Measurements from ENCODE around the gene FOXA2.
"Not testable (repeated sequence)": the region's sequence is repeated elsewhere in the genome, so short reads cannot be mapped to it uniquely, and the experiment has no call there.

The FOXA2 gene

DNA sequence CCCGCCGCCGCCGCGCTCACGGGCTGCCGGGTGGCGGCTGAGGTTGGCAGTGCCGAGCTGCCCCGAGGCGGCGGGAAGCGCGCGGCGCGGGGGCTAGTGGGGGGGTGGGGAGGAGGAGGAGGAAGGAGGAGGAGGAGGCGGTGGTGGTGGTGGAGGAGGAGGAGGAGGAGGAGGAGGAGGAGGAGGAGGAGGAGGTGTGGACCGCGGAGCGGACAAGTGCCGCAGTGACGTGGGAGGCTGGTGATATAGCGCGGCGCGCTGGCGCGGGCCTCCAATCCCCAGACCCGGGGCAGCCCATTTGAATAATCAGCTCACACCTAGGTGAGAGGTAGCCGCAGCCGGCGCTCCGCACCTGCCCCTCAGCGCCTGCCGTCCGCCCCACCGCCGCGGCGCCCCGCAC, at the start of gene FOXA2:
Gene FOXA2 (minus strand): TSS at position 51 of the 400 bp plus-strand sequence. CDS start 294 bp downstream, outside the sequence.
- peak; percentile 87 for DNase-seq

GRCh38 chr20:22630701-22631100, 46.3 kb upstream of the FOXA2 start:
- peak; percentile 69 for DNase-seq

GRCh38 chr20:22629927-22630326, 45.6 kb upstream of the FOXA2 start:
- DNase-seq: no peak

DNA sequence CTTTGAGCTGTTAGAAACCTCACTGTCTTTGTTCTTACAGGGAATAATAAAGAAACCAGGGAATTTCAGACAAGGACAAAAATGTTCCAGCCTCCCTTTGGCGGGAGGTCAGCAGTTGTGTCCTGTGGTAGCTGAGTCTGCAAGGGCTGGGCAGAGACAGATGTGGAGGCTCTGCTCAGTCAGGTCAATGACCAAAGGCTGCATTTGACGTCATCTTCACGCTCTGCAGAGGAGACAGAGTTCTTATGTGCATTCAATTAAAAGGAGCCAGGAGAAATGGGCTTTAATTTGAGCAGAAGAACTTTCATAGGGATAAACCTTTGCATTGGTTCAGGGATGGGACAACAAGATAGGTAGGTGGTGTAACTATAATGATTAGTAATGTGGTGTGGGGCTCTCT, 45.1 kb upstream of the FOXA2 start:
- DNase-seq: no peak

DNA sequence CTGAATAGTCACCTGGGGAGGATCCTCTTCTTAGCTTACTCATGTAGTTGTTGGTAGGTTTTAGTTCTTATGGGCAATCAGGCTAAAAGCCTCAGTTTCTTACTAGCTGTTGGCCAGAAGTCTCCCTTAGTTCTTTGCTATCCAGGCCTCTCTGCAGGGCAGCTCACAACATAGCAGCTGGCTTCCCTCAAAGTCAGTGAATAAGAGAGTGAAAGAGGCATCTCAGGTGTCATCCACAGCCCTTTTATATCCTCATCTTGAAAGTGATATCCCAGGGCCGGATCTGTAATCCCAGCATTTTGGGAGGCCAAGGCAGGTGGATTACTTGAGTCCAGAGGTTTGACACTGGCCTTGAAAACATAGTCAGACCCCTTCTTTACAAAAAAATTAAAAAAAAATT, 42.1 kb upstream of the FOXA2 start:
- DNase-seq: no peak

- peak; percentile 98 for DNase-seq
Observed at GRCh38 chr20:22623211-22623610, 38.8 kb upstream of the FOXA2 start.

DNA sequence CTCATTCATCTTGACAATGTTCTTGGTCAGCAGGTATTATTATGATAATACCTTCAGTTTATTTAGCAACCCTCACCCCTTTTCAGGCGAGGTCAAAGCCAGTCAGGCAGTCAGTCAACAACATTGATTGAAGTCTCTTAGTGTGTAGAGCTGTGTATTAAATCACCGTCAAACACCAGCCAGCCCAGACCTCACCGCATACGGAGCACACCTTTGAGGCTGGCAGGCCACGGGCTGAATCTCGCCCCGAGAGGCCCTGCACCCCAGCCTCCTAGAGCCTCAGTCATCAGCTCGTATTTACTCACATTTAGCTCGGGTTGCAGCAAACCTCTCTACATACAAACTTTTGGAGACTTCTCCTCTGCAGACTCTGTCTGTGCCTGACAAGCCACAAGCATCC, 36.0 kb upstream of the FOXA2 start:
- no peak for DNase-seq

GRCh38 chr20:22619806-22620205, 35.4 kb upstream of the FOXA2 start:
- no peak for DNase-seq

- DNase-seq: no peak
Observed at GRCh38 chr20:22619272-22619671, 34.9 kb upstream of the FOXA2 start.

DNA sequence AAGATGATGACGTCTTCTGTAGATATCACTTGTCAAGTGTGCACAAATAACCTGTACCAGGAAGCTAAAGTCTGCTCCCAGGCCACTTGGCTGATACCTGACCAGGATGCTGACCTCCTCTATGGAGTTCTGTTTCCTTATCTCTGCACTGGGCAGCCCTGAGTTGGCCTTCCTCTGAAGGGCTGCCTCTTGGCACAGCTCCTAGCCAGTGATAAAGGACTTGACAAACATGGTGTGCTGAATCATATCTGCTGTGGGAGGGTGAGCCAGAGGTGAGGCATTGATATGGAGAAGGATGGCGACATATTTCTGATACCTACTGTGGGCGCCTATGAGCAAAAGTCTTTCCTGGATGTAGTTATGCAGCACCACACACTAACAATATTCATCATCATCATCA, 32.8 kb upstream of the FOXA2 start:
- DNase-seq: peak; percentile 80

DNA sequence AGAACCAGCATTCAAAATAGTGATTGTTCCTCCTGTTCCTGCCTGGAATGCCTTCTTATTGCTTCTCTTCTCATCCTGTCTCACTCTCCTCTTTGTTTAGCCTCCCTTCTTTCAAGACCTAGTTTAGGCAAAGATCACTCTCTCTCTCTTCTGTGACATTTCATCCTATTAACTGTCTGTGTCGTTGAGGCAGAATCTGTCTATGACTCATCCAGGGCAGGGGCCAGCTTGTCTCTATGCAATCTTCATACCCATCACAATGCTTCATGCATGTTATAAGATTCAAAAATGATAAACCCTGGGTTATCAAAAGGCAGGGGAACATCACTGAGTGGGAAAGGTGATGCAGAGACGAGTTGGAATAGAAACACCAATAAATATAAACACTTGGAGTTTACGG, 32.2 kb upstream of the FOXA2 start:
- no peak for DNase-seq

DNA sequence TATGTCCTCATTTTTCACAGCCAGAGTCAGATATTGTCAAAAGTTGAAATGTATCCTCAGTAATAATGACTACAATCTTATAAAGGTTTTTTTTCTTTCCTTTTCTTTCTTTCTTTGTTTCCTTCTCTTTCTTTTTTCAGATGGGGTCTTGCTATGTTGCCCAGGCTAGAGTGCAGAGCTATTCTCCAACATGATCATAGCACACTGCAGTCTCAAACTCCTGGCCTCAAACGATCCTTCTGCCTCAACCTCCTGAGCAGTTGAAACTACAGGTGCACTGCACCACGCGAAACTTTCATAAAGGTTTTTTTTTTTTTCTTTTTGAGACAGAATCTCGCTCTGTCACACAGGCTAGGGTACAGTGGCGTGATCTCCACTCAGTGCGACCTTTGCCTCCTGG, 31.1 kb upstream of the FOXA2 start:
- DNase-seq: no peak

- DNase-seq: no peak
Observed at GRCh38 chr20:22611636-22612035, 27.3 kb upstream of the FOXA2 start.

GRCh38 chr20:22607695-22608094, 23.3 kb upstream of the FOXA2 start:
- DNase-seq: no peak

- DNase-seq: no peak
Observed at GRCh38 chr20:22604815-22605214, 20.4 kb upstream of the FOXA2 start.

DNA sequence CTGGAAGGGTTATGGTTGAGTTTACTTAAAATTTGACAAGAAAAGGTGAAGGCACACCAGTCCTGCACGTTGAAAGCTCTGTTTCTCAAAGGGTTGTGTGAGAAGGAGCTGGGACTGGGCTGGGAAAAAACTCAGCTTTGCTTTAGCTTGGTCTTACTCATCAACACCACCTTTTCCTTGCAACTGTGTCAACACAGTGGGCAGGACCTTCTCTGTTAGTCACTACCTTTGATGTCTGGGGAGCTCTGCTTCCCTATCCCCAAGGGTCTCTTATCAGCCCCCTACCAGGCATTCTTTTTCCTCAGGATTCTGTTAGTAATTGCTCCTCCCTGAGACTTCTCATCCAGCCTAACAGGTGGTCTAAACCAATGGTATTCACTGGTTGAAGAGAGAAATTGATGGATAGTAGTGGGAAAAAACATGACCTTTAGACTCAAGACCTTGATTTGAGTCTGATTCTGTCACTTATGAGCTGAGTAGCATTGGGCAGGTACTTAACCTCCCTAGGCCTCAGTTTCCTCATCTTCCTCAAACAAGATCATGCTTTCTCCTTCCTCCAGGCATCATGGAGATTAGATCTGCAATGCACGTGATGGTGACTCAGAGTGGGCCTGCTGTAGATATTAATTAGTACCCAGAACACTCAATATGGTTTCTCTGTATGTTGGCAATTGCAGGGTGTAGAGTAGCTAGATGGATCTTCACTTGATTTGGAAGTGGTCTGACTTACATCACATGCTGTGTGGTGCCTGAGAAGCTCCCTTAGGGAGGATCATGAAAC, 17.2 kb upstream of the FOXA2 start:
- no peak for DNase-seq

- not testable (repeated sequence) for DNase-seq
Observed at GRCh38 chr20:22599258-22599657, 14.9 kb upstream of the FOXA2 start.

DNA sequence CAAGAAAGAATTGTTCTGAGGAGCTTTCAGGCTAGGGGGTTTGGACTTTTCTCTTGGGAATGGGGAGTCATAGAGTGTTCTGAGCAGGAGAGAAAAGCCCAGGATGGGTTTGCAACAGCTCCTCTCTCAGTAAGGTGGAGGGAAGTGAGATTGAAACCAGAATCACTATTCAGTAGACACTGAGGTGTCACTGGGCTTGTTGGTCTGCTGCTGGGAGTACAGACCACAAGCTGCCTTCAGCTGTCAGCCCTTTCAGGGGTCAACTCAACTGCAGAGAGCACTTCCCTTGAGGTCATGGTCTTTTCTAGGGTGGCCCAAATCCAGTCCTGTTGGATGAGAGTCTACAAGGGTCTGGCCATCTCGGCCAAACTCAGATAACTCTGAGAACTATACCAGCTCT, 12.9 kb upstream of the FOXA2 start:
- DNase-seq: no peak

DNA sequence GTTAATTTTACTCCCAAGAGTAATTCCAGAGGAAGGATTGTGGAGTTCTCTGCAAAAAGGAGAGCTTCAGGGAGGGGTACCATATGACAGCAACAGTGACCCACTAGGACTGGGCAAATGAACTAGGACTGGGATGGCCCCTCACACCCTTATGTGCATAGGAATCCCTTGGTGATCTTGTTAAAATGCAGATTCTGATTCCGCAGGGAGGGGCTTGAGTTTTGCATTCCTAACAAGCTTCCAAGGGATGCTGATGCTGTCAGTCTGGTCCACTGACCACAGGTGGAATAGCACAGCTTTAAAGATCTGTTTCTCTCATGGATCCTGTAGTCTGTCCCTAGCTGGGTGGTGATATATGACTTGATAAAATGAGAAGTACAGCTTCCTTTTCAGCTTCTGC, 6.3 kb upstream of the FOXA2 start:
- no peak for DNase-seq

DNA sequence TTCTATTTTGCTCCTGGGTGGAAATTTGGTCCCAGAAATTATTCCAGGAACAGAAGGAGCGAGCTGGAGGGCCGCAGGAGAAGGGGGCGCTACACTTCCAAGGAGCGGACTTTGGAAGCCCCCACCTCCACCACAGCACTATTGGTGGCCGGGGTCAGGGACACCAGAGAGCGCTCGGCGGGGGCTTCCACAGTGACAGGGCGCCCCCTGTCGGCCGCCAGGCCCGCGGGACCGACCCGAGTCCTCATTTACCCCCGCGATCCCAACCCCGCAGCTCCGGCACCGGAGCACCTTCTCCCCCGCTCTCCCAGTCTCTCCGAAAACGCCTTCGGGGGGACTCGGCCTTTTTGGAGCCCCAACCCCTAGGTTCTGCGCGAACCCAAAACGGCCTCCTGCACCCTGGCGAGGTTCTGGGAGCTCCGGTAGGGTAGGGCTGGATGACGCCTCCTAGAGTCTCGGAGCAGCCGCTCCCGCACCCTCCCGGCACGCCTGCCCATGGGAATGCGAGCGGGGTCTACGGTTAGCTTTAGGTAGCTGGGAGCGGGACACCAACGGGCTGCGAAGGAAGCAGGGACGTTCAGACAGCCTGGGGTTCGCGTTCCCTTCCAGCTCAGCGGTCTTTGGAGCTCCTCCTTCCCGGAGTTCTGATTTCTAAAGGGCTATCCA, 2.4 kb upstream of the FOXA2 start:
- no peak for DNase-seq

DNA sequence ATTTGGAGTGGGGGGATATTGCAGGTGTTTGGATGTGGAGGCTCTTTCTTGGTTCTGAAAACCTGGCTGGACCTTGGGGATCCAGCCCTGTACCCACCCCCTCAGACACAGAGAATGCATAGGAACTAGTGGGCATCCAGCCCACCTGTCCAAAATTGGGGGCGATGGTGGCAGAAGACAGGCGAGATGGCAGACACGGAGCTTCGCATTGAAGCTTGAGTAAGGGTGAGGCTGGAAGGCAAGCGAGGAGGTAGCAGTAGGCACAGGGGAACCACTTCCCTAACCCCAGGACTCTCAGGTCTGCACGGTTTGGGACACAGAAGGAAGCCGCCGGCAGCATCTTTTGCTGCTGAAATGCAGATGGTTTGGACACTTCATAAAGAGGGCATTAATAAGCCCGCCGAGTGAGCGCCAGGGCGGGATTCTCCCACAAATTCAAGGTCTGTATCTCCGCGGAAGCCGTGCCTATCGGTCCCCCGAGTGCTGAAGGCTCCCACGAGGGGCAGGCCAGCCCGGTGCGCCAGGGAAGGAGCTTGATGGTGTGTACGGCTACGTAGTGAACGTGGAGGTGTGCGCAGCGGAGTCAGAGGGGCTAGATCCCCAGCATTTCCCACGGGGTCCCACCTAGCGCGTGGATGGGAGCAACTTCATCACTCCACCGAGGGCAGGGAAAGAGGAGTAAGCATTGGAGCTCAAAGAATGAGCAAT, 1.6 kb upstream of the FOXA2 start:
- DNase-seq: no peak

DNA sequence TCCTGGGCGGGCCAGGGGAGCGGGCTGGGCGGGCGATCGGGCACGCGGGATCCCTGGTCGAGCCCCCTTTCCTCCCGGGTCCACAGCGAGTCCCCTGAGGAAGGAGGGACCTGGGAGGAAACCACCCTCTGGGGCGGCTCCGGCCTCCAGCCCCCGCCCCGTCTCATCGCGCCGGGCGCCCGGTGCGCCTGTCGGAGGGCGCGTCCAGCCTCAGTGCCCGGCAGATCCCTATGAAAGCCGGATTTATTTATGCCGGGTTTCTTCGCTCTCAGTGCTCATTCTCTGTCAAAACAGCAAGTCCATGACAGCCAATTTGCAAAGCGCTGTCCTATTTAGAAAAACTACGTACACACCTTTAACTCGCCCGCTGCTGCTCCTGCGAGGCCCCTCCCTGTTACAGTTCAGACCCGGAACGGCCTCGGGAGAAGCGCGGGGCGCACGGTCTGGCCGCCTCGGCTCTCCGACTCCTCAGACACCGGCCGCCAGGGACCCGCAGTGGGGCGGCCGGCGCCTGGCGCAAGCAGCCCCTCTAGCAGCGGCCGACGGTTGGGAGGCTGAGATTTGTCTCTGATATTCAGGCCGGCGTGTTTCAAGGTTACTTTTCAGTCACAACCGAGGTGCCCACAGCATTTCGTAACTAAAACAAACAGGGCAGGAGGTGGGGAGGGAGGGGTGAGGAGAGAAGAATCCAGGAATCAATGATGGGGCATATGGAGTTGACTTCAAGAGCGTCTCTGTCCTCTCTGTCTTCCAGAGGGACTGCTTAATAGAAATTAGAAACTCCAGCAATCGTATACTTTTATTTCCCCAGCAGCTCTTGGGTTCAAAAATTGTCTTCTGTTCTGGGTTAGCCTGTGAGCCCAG, 782 bp upstream of the FOXA2 start:
- DNase-seq: peak; percentile 85

Measured in NCI-H2029 (cell line).